WTC11 (cell line): ENCODE results near the gene MPHOSPH6.

Experiments
- CTCF ChIP-seq: fragments of 200-600 bp; IDR thresholded peaks from 2 replicates; pipeline ENCODE4 v1.8.0; 2022; ENCODE audit warnings: antibody characterized with exemption
- E2F4 ChIP-seq: sonication (generic); formaldehyde crosslinking; IDR thresholded peaks from 2 replicates; pipeline ENCODE4 v1.8.1; 2022; ENCODE audit warnings: low read depth, mild to moderate bottlenecking, moderate library complexity, missing genetic modification reagents, borderline replicate concordance
- ZMAT4 ChIP-seq: fragments of 250-450 bp; sonication (Bioruptor Pico); IDR thresholded peaks from 2 replicates; pipeline ENCODE4 v1.9.0; 2021; ENCODE audit warnings: mild to moderate bottlenecking

- TF ChIP-seq ZMAT4 (CRISPR knock-in tag) (no peak), E2F4 (CRISPR knock-in tag) (no peak), CTCF (no peak)
Observed at GRCh38 chr16:82138478-82139285, 31.3 kb downstream of the MPHOSPH6 start.
